Measurements from ENCODE around the gene PTGIS. TPM values are rescaled to one million over a fixed set of nuclear protein-coding genes. Genes with fewer than 3 reads are reported as not detected.

Gene PTGIS
- total RNA-seq, 1 experiment from 2014 or later, result 20.0 TPM

DNA sequence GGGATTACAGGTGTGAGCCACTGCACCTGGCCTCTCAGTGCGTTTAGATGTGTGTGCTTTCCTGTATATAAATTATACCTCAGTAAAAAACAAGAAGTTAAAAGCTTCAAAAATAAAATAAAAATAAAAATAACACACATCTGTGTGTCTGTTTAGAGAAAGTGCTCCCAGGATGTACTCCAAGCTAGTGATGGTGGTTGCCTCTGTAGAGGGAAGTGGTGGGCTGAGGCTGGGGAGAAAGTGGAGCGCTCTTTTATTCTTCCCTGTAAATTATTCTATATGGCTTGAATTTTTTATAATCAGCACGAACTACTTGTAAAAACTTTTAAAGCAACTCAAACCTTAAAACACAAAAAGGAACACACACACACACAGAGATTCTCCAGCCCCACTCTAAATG, 29.0 kb downstream of the PTGIS start:
- no peaks in the 10 kb centered on the region for H3K9me3 ChIP-seq (ENCODE audit: control insufficient read depth, low read depth, low read length)
- H3K27ac Mint-ChIP-seq, result no peak overlapping the region
- H3K4me1 Mint-ChIP-seq, result 0 out of 4 replicates have a peak, but pooled peaks cover 2% of the 10 kb centered on the region in 2 experiments
- H3K18ac ChIP-seq (ENCODE audit: insufficient read length, low read depth, low read length), result no peak overlapping the region
- H4K5ac ChIP-seq (ENCODE audit: insufficient read length, low read depth, low read length), result no peak overlapping the region
- H3K36me3 Mint-ChIP-seq (ENCODE audit: insufficient read depth in 1 of 3, low read depth in 3 of 3), result peaks cover 21 to 56% (median 44%) of the 10 kb centered on the region in 3 experiments; a peak in 6 of 7 replicates
- no peaks in the 10 kb centered on the region for H3K79me1 ChIP-seq (ENCODE audit: insufficient read depth, low read depth, low read length, poor library complexity, severe bottlenecking)
- no peaks in the 10 kb centered on the region for H3K23me2 ChIP-seq (ENCODE audit: insufficient read length, low read depth, low read length, poor library complexity, severe bottlenecking)
- no peak overlapping the region for H4K91ac ChIP-seq (ENCODE audit: insufficient read length, low read depth, low read length)
- H2BK12ac ChIP-seq (ENCODE audit: insufficient read length, low read depth, low read length), result no peak overlapping the region
- H4K8ac ChIP-seq (replicated peaks; ENCODE audit: insufficient read length, low read depth, low read length), result no peak overlapping the region
- H3T11ph ChIP-seq (ENCODE audit: low read length), result no peak overlapping the region
- H2BK20ac ChIP-seq (ENCODE audit: low read depth, low read length, poor library complexity, severe bottlenecking), result no peak overlapping the region
- no peaks in the 10 kb centered on the region for H3K4me1 ChIP-seq (ENCODE audit: insufficient read depth, low read length)
- no peaks in the 10 kb centered on the region for H3K79me2 ChIP-seq (ENCODE audit: insufficient read depth, low read length)
- no peak overlapping the region for H3K23ac ChIP-seq (ENCODE audit: insufficient read length, low read depth, low read length)
- no peak overlapping the region for H3K14ac ChIP-seq (ENCODE audit: insufficient read depth, low read length)
- H2AK5ac ChIP-seq (ENCODE audit: insufficient read length, low read length), result no peak overlapping the region
- H3K9me3 Mint-ChIP-seq, result peaks cover 2 to 3% of the 10 kb centered on the region in 2 experiments; a peak in 1 of 5 replicates
- DNase-seq, result no peak
- H3K4me3 Mint-ChIP-seq, result no peak overlapping the region
- no peak overlapping the region for H3K4ac ChIP-seq (ENCODE audit: low read depth, low read length)
- no peak overlapping the region for H3K56ac ChIP-seq (ENCODE audit: insufficient read length, low read depth, low read length)
- WGBS (ENCODE audit: extremely low coverage, insufficient read length, low lambda C conversion rate), result no CpG with 5 or more reads among the region's 3 CpGs
- no peaks in the 10 kb centered on the region for H4K20me1 ChIP-seq (ENCODE audit: control insufficient read depth, insufficient read depth, insufficient read length)
- H3K27ac ChIP-seq (ENCODE audit: insufficient read length, low read depth, low read length), result no peak overlapping the region
- H3K4me2 ChIP-seq (ENCODE audit: insufficient read depth, insufficient read length, low read length), result no peak overlapping the region
- H3K27me3 Mint-ChIP-seq (ENCODE audit: low read depth), result no peaks in the 10 kb centered on the region
- no peak overlapping the region for H3K9ac ChIP-seq (ENCODE audit: extremely low read depth, insufficient read length, low read length)
- H2BK120ac ChIP-seq (ENCODE audit: low read depth, low read length, poor library complexity, severe bottlenecking), result no peak overlapping the region
- H2AFZ ChIP-seq (ENCODE audit: low read length), result no peak overlapping the region
- TF ChIP-seq, protein P1, sequence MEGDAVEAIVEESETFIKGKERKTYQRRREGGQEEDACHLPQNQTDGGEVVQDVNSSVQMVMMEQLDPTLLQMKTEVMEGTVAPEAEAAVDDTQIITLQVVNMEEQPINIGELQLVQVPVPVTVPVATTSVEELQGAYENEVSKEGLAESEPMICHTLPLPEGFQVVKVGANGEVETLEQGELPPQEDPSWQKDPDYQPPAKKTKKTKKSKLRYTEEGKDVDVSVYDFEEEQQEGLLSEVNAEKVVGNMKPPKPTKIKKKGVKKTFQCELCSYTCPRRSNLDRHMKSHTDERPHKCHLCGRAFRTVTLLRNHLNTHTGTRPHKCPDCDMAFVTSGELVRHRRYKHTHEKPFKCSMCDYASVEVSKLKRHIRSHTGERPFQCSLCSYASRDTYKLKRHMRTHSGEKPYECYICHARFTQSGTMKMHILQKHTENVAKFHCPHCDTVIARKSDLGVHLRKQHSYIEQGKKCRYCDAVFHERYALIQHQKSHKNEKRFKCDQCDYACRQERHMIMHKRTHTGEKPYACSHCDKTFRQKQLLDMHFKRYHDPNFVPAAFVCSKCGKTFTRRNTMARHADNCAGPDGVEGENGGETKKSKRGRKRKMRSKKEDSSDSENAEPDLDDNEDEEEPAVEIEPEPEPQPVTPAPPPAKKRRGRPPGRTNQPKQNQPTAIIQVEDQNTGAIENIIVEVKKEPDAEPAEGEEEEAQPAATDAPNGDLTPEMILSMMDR (conservative IDR thresholded peaks at IDR 0.05), result no peak
- no peak overlapping the region for H2BK5ac ChIP-seq (ENCODE audit: insufficient read length, low read length)
- no peaks in the 10 kb centered on the region for H3K27me3 ChIP-seq (ENCODE audit: insufficient read depth, low read length)
- H2BK15ac ChIP-seq (ENCODE audit: low read depth, low read length), result no peak overlapping the region

All from H9 (cell line).